Gastroesophageal sphincter (tissue), 4 donors: ENCODE measurements around the gene TBL3. TPM values are rescaled to one million over a fixed set of nuclear protein-coding genes. Genes with fewer than 3 reads are reported as not detected.
"Not testable (repeated sequence)": the region's sequence is repeated elsewhere in the genome, so short reads cannot be mapped to it uniquely, and the experiment has no call there.

Experiments
- ATAC-seq: fragments of 150-250 bp; one replicate; pipeline ENCODE4 v1.9.1; 2016; ENCODE audit warnings: mild to moderate bottlenecking, moderate library complexity
- H3K27ac ChIP-seq, 4 donors: fragments of 200-600 bp; sonication (generic) in 3 of 4; 1 replicate in 3 of 4; 2 replicates in 1 of 4; pipeline ENCODE4 v1.5.1; 2016 to 2019
- H3K27me3 ChIP-seq: fragments of 200-600 bp; sonication (generic); one replicate; pipeline ENCODE4 v1.5.1; 2019
- H3K36me3 ChIP-seq, 2 donors: fragments of 200-600 bp; sonication (generic); one replicate each; pipeline ENCODE4 v1.5.1; 2019; ENCODE audit warnings: control low read depth in 1 of 2
- H3K4me1 ChIP-seq, 3 donors: fragments of 200-600 bp; sonication (generic); 1 replicate in 2 of 3; 2 replicates in 1 of 3; pipeline ENCODE4 v1.5.1; 2016 to 2019; ENCODE audit warnings: control low read depth in 2 of 3
- H3K4me3 ChIP-seq, 2 donors: fragments of 200-600 bp; sonication (generic); one replicate each; pipeline ENCODE4 v1.5.1; 2019; ENCODE audit warnings: mild to moderate bottlenecking in 1 of 2, moderate library complexity in 1 of 2
- H3K9me3 ChIP-seq, 3 donors: fragments of 200-600 bp; sonication (generic); one replicate each; pipeline ENCODE4 v1.5.1; 2017 to 2019; ENCODE audit warnings: control low read depth in 2 of 3
- CTCF ChIP-seq, 4 experiments: fragments of 200-600 bp in 2 of 4; fragments of 450-650 bp in 2 of 4; sonication (generic) in 1 of 4; IDR thresholded peaks; one replicate each; pipeline ENCODE4 v1.5.1; 2017 to 2019; ENCODE audit warnings: antibody characterized with exemption in 4 of 4, mild to moderate bottlenecking in 2 of 4, moderate library complexity in 2 of 4
- EP300 ChIP-seq: sonication (generic); formaldehyde crosslinking; IDR thresholded peaks from one replicate; pipeline ENCODE4 v1.6.1; 2017; ENCODE audit warnings: antibody characterized with exemption, mild to moderate bottlenecking
- POLR2A ChIP-seq, 2 donors: fragments of 450-650 bp; IDR thresholded peaks; one replicate each; pipeline ENCODE4 v1.6.1; 2017; ENCODE audit warnings: antibody characterized with exemption in 2 of 2, mild to moderate bottlenecking in 2 of 2, moderate library complexity in 1 of 2
- POLR2AphosphoS5 ChIP-seq: sonication (generic); formaldehyde crosslinking; IDR thresholded peaks from one replicate; pipeline ENCODE4 v1.6.1; 2017; ENCODE audit warnings: antibody characterized with exemption
- WGBS, 2 donors: methylation state at CpG; one replicate each; pipeline ENCODE4 v1.1.5; 2018; ENCODE audit warnings: low coverage in 1 of 2; 5-methylcytosine and 5-hydroxymethylcytosine counted together
- total RNA-seq, 4 donors: library from RNA; depleted of rRNA; stranded (reverse); fragments of >200 nt; gene quantifications; one replicate each; pipeline ENCODE4 v1.1.0, GENCODE V29; 2016

Gene TBL3
- total RNA-seq, 4 donors from 2014 or later = 26.7 to 38.6 (median 33.2) TPM

DNA sequence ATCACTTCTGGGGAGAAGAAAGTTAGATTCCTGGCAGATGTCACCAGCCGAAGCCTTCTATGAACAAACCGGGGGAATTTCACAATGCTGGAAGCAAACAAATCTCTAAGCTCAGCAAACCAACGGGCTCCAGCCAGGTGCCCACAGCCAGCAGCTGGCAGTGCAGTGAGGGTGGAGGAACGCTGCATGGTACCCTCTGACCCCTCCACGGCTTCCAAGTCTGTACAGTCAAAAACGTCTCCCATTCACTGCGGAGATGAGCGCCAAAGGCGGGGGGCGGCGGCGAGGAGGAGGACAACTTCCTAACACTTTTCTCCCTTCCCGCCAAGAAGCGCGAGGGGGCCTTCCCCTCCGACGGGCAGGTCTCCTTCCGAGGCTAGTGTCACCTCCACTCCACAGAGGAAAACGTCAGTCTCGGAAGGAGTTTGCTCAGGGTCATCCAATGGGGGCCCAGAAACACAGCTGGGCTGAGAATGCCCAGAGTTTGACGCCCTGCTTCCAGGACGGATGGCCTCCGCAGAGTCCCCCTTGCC is 36.8 kb downstream of the TBL3 start:
- Histone ChIP-seq H3K4me3 (peak overlapping the region; percentile 70 to 90), H3K36me3 (peaks cover 0 to 9% of the 10 kb centered on the region in 2 donors), H3K27ac (peak overlapping the region; percentile 85 to 95 (median 94)), H3K27me3 (no peaks in the 10 kb centered on the region), H3K4me1 (peaks cover 4 to 65% (median 41%) of the 10 kb centered on the region in 3 donors), H3K9me3 (no peaks in the 10 kb centered on the region)
- ATAC-seq = no peak
- WGBS, 2 donors = 2 to 14% methylated on average over 2 to 10 of the region's 23 CpGs
- TF ChIP-seq POLR2AphosphoS5 (peak; percentile 16), CTCF (IDR thresholded peaks at IDR 0.05) (no peak)

- Histone ChIP-seq H3K36me3 (peaks cover 0 to 9% of the 10 kb centered on the region in 2 donors), H3K27ac (peak overlapping the region; percentile 85 to 95 (median 94)), H3K9me3 (no peaks in the 10 kb centered on the region), H3K27me3 (no peaks in the 10 kb centered on the region), H3K4me3 (peak overlapping the region; percentile 70 to 90), H3K4me1 (peaks cover 4 to 60% (median 36%) of the 10 kb centered on the region in 3 donors)
- no peak for TF ChIP-seq POLR2A (IDR thresholded peaks at IDR 0.05)
- TF ChIP-seq EP300 = no peak
- peak in 1 of 4 experiments; percentile 16 for TF ChIP-seq CTCF (IDR thresholded peaks at IDR 0.05)
- no peak for TF ChIP-seq POLR2AphosphoS5
- peak; percentile 21 for ATAC-seq
- WGBS, 2 donors = no CpG with 5 or more reads among the region's 55 CpGs
Observed at GRCh38 chr16:2009164-2009711, 37.4 kb downstream of the TBL3 start.

- Histone ChIP-seq H3K27me3 (no peaks in the 10 kb centered on the region), H3K4me3 (peak within 1 kb of the TSS; percentile 70 to 90), H3K36me3 (peaks cover 0 to 4% of the 10 kb centered on the region in 2 donors), H3K4me1 (peaks cover 4 to 53% (median 33%) of the 10 kb centered on the region in 3 donors), H3K9me3 (no peaks in the 10 kb centered on the region), H3K27ac (peak within 1 kb of the TSS; percentile 92 to 95 (median 94))
- ATAC-seq = peak; percentile 96
- WGBS, 2 donors = 0 to 8% methylated on average over 2 to 8 of the region's 52 CpGs
- TF ChIP-seq EP300 (no peak), POLR2AphosphoS5 (peak; percentile 88), POLR2A (IDR thresholded peaks at IDR 0.05) (peak; percentile 89 to 93), CTCF (IDR thresholded peaks at IDR 0.05) (peak in 3 of 4 experiments; percentile 11 to 26 (median 20))
Observed at GRCh38 chr16:2009791-2010510, 38.1 kb downstream of the TBL3 start, which contains the start of gene ZNF598. ZNF598 (minus strand) TSS chr16:2009821.

GRCh38 chr16:2011726-2012125 is 39.9 kb downstream of the TBL3 start:
- not testable (repeated sequence) for H3K9me3 ChIP-seq, H3K4me3 ChIP-seq, H3K36me3 ChIP-seq, ATAC-seq, H3K27ac ChIP-seq, H3K27me3 ChIP-seq
- peaks cover 4 to 35% (median 25%) of the 10 kb centered on the region in 3 donors for H3K4me1 ChIP-seq
- 66 to 79% methylated on average over 4 to 9 of the region's 9 CpGs for WGBS, 2 donors

GRCh38 chr16:2013527-2013926 is 41.7 kb downstream of the TBL3 start:
- 77 to 82% methylated on average over 5 to 12 of the region's 15 CpGs for WGBS, 2 donors
- Histone ChIP-seq H3K4me3 (no peak overlapping the region), H3K4me1 (peaks cover 0 to 17% (median 8%) of the 10 kb centered on the region in 3 donors), H3K36me3 (no peaks in the 10 kb centered on the region), H3K27me3 (peaks cover 20% of the 10 kb centered on the region), H3K27ac (no peak overlapping the region), H3K9me3 (no peaks in the 10 kb centered on the region)
- no peak for TF ChIP-seq POLR2AphosphoS5
- TF ChIP-seq POLR2A (IDR thresholded peaks at IDR 0.05) = no peak
- no peak for TF ChIP-seq CTCF (IDR thresholded peaks at IDR 0.05)
- TF ChIP-seq EP300 = no peak
- no peak for ATAC-seq
